Peyer's patch (tissue), 4 donors: Measurements from ENCODE around the gene EFHD1. TPM values are rescaled to one million over a fixed set of nuclear protein-coding genes. Genes with fewer than 3 reads are reported as not detected.
A peak's percentile ranks its signal among the peaks of the same experiment; 100 is the strongest.

Source experiments
- DNase-seq, 3 donors: peaks; one replicate each; pipeline ENCODE4 v3.0.0-alpha.2; 2017 to 2019
- H3K27ac ChIP-seq, 4 donors: fragments of 200-600 bp; sonication (generic); one replicate each; pipeline ENCODE4 v1.5.1; 2016 to 2019
- H3K27me3 ChIP-seq, 2 donors: fragments of 200-600 bp; sonication (generic); one replicate each; pipeline ENCODE4 v1.5.1; 2019
- H3K36me3 ChIP-seq, 3 donors: fragments of 200-600 bp; sonication (generic); one replicate each; pipeline ENCODE4 v1.5.1; 2016 to 2019
- H3K4me1 ChIP-seq, 4 donors: fragments of 200-600 bp; sonication (generic); one replicate each; pipeline ENCODE4 v1.5.1; 2016 to 2019
- H3K4me3 ChIP-seq, 4 donors: fragments of 200-600 bp; sonication (generic); 1 replicate in 3 of 4; 2 replicates in 1 of 4; pipeline ENCODE4 v1.5.1; 2016 to 2019; ENCODE audit warnings: mild to moderate bottlenecking in 1 of 4
- H3K9me3 ChIP-seq, 4 donors: fragments of 200-600 bp; sonication (generic); one replicate each; pipeline ENCODE4 v1.5.1; 2016 to 2019; ENCODE audit warnings: mild to moderate bottlenecking in 1 of 4
- POLR2A ChIP-seq, 2 donors: fragments of 450-650 bp; IDR thresholded peaks; one replicate each; pipeline ENCODE4 v1.5.1; 2017; ENCODE audit warnings: antibody characterized with exemption in 2 of 2, mild to moderate bottlenecking in 2 of 2, moderate library complexity in 2 of 2
- total RNA-seq, 4 donors: library from RNA; depleted of rRNA; stranded (reverse); fragments of >200 nt; gene quantifications; one replicate each; pipeline ENCODE4 v1.1.0, GENCODE V29; 2016
- TF ChIP-seq, protein P1 (sequence below), 6 experiments: fragments of 450-650 bp in 4 of 6; fragments of 200-600 bp in 2 of 6; sonication (generic) in 1 of 6; IDR thresholded peaks; one replicate each; pipeline ENCODE4 v1.5.1; 2017 to 2019; ENCODE audit warnings: antibody characterized with exemption in 6 of 6, mild to moderate bottlenecking in 3 of 6, moderate library complexity in 1 of 6

The EFHD1 gene
- total RNA-seq, 4 donors from 2014 or later: 1.9 to 14.9 (median 8.9) TPM

DNA sequence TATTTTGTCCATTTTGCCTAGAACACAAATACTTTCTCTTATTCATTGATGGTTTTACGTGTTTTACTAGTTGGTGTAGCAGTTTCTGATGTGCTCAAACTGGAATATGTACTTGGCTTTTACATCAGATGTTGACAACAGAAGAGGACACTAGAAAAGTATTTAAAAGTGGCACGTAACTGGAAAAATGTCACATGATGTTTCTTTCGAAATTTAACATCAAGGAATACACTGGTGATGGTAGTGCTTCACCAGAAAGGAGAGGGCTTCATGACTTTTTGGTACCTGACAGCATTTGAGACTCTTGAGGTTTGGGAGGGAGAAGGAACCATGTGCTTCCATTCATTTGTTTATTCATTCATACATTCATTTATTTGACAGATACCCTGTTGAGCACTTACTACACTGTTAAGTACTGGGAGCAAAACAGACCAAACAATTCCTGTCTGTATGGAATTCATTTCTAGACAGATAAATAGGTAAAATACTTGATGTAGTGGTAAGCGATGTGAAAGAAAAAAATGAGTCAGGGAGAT is 65.2 kb downstream of the EFHD1 start:
- Histone ChIP-seq H3K27me3 (no peaks in the 10 kb centered on the region), H3K9me3 (no peaks in the 10 kb centered on the region), H3K4me1 (peaks cover 4 to 15% (median 9%) of the 10 kb centered on the region in 4 donors), H3K36me3 (peaks cover 0 to 2% (median 0%) of the 10 kb centered on the region in 3 donors), H3K27ac (no peak overlapping the region), H3K4me3 (peak overlapping the region in 2 of 4 donors; percentile 73 to 100)
- TF ChIP-seq, protein P1, sequence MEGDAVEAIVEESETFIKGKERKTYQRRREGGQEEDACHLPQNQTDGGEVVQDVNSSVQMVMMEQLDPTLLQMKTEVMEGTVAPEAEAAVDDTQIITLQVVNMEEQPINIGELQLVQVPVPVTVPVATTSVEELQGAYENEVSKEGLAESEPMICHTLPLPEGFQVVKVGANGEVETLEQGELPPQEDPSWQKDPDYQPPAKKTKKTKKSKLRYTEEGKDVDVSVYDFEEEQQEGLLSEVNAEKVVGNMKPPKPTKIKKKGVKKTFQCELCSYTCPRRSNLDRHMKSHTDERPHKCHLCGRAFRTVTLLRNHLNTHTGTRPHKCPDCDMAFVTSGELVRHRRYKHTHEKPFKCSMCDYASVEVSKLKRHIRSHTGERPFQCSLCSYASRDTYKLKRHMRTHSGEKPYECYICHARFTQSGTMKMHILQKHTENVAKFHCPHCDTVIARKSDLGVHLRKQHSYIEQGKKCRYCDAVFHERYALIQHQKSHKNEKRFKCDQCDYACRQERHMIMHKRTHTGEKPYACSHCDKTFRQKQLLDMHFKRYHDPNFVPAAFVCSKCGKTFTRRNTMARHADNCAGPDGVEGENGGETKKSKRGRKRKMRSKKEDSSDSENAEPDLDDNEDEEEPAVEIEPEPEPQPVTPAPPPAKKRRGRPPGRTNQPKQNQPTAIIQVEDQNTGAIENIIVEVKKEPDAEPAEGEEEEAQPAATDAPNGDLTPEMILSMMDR (IDR thresholded peaks at IDR 0.05): no peak
- TF ChIP-seq POLR2A (IDR thresholded peaks at IDR 0.05): no peak
- no peak for DNase-seq

DNA sequence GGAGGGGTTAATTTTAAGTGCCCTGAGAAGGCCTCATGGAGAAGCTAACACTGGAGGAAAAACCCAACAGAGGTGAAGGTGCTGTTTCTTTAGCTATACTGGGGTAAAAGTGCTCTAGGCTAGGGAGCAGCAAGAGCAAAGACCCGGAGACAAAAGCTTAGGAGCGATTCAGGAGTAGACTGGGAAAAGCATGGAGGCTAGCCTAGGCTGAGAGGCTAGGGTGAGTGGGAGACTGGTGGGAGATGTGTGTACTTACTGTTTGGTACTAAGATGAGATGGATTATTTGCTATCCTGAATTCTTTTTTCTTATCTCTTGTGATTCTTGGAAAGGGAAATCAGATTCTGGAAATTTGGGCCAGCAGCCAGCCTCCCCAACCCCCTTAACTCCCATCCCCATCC is 65.7 kb downstream of the EFHD1 start:
- Histone ChIP-seq H3K36me3 (peaks cover 0 to 2% (median 0%) of the 10 kb centered on the region in 3 donors), H3K4me3 (no peak overlapping the region), H3K27me3 (no peaks in the 10 kb centered on the region), H3K9me3 (no peaks in the 10 kb centered on the region), H3K27ac (no peak overlapping the region), H3K4me1 (peaks cover 4 to 15% (median 9%) of the 10 kb centered on the region in 4 donors)
- no peak for TF ChIP-seq POLR2A (IDR thresholded peaks at IDR 0.05)
- TF ChIP-seq, protein P1 (IDR thresholded peaks at IDR 0.05): no peak
- no peak for DNase-seq

DNA sequence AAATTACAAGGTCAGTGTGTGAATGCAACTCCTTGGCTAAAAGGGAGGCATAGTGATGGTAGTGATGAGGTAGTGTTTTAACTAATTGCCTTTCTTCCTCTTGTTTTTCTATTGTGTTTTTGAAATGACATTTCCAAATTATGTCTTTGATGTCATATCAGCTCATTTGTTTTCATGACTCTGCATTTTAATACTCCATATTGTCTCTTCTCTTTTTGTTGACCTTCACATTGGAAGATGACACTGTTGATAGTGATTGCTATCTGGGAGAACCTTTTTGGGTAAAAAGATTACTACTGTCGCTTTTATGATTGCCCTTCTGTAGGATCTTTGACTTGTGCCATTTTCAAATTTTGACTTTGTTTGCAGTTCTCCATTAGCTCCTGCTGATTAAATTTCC is 66.8 kb downstream of the EFHD1 start:
- Histone ChIP-seq H3K9me3 (no peaks in the 10 kb centered on the region), H3K27me3 (no peaks in the 10 kb centered on the region), H3K4me3 (no peak overlapping the region), H3K27ac (no peak overlapping the region), H3K36me3 (peaks cover 0 to 4% (median 0%) of the 10 kb centered on the region in 3 donors), H3K4me1 (peaks cover 4 to 15% (median 9%) of the 10 kb centered on the region in 4 donors)
- TF ChIP-seq, protein P1 (IDR thresholded peaks at IDR 0.05): no peak
- no peak for TF ChIP-seq POLR2A (IDR thresholded peaks at IDR 0.05)
- no peak for DNase-seq

- Histone ChIP-seq H3K36me3 (peaks cover 0 to 21% (median 0%) of the 10 kb centered on the region in 3 donors), H3K27ac (no peak overlapping the region), H3K4me1 (no peaks in the 10 kb centered on the region), H3K9me3 (no peaks in the 10 kb centered on the region), H3K4me3 (no peak overlapping the region), H3K27me3 (no peaks in the 10 kb centered on the region)
- TF ChIP-seq POLR2A (IDR thresholded peaks at IDR 0.05): no peak
- TF ChIP-seq, protein P1 (IDR thresholded peaks at IDR 0.05): no peak
- DNase-seq: no peak
These were observed 73.7 kb downstream of the EFHD1 start for GRCh38 chr2:232707076-232707475.

GRCh38 chr2:232713505-232713904 is 80.1 kb downstream of the EFHD1 start:
- TF ChIP-seq, protein P1 (IDR thresholded peaks at IDR 0.05): no peak
- no peak for TF ChIP-seq POLR2A (IDR thresholded peaks at IDR 0.05)
- H3K36me3 ChIP-seq: peaks cover 0 to 16% (median 0%) of the 10 kb centered on the region in 3 donors
- no peaks in the 10 kb centered on the region for H3K4me1 ChIP-seq

More at GRCh38 chr2:232713505-232713904, 80.1 kb downstream of the EFHD1 start:
- no peak for DNase-seq
- no peak overlapping the region for H3K4me3 ChIP-seq
- no peaks in the 10 kb centered on the region for H3K9me3 ChIP-seq
- no peaks in the 10 kb centered on the region for H3K27me3 ChIP-seq
- no peak overlapping the region for H3K27ac ChIP-seq
